Endodermal cell (in vitro differentiated cells): ENCODE measurements around the gene GLIS2. TPM values are rescaled to one million over a fixed set of nuclear protein-coding genes. Genes with fewer than 3 reads are reported as not detected.

Source experiments
- DNase-seq: peaks from one replicate; pipeline ENCODE4 v3.0.0-alpha.2; 2017
- H3K27ac ChIP-seq: 2 replicates; pipeline ENCODE4 v1.5.1; 2013; ENCODE audit warnings: mild to moderate bottlenecking, low read depth, low read length, moderate library complexity
- H3K27me3 ChIP-seq: 2 replicates; pipeline ENCODE4 v1.6.1; 2013; ENCODE audit warnings: mild to moderate bottlenecking, low read length, moderate library complexity; ENCODE audit not compliant: insufficient read depth, control insufficient read depth, poor library complexity, severe bottlenecking
- H3K36me3 ChIP-seq: 2 replicates; pipeline ENCODE4 v1.7.0; 2013; ENCODE audit warnings: mild to moderate bottlenecking, low read length, moderate library complexity; ENCODE audit not compliant: control insufficient read depth, insufficient read depth
- H3K4me1 ChIP-seq: one replicate; pipeline ENCODE4 v1.7.0; 2013; ENCODE audit warnings: low read length; ENCODE audit not compliant: control insufficient read depth, insufficient read depth
- H3K4me3 ChIP-seq: 2 replicates; pipeline ENCODE4 v1.5.1; 2013; ENCODE audit warnings: mild to moderate bottlenecking, low read length, moderate library complexity
- H3K9ac ChIP-seq: 2 replicates; pipeline ENCODE4 v1.6.1; 2013; ENCODE audit warnings: mild to moderate bottlenecking, low read length, moderate library complexity; ENCODE audit not compliant: poor library complexity, severe bottlenecking; ENCODE audit errors: extremely low read depth
- H3K9me3 ChIP-seq: 2 replicates; pipeline ENCODE4 v1.6.1; 2013; ENCODE audit warnings: mild to moderate bottlenecking, low read length, moderate library complexity; ENCODE audit not compliant: control insufficient read depth
- H3K27ac Mint-ChIP-seq: 2 replicates; pipeline ENCODE4 v1.8.0; 2020; ENCODE audit warnings: mixed read lengths
- H3K27me3 Mint-ChIP-seq: 2 replicates; pipeline ENCODE4 v1.8.0; 2021; ENCODE audit warnings: mild to moderate bottlenecking, mixed read lengths; ENCODE audit not compliant: insufficient read depth
- H3K36me3 Mint-ChIP-seq: 2 replicates; pipeline ENCODE4 v1.8.0; 2020; ENCODE audit warnings: low read depth, mixed read lengths
- H3K4me1 Mint-ChIP-seq: 2 replicates; pipeline ENCODE4 v1.8.0; 2020; ENCODE audit warnings: mixed read lengths
- H3K4me3 Mint-ChIP-seq: 2 replicates; pipeline ENCODE4 v1.8.0; 2020; ENCODE audit warnings: mild to moderate bottlenecking, moderate library complexity, mixed read lengths
- H3K9me3 Mint-ChIP-seq: 2 replicates; pipeline ENCODE4 v1.8.0; 2020; ENCODE audit warnings: mild to moderate bottlenecking, mixed read lengths
- CTCF ChIP-seq: fragments of 200-600 bp; sonication (generic); conservative IDR thresholded peaks from 2 replicates; pipeline ENCODE4 v1.5.0; 2021; ENCODE audit warnings: antibody characterized with exemption, mild to moderate bottlenecking
- WGBS, 2 experiments: methylation state at CpG; one replicate each; pipeline versions ENCODE4 v1.1.5 to v1.1.7; 2013; ENCODE audit warnings: missing lambda C conversion rate in 2 of 2, mixed read lengths in 1 of 2; ENCODE audit not compliant: insufficient coverage in 1 of 2, insufficient read length in 1 of 2; 5-methylcytosine and 5-hydroxymethylcytosine counted together
- total RNA-seq, 2 donors: library from RNA; stranded (reverse); fragmentation: NEBNext Ultra II Directional in 1 of 2; extraction: Animal tissue kit (Norgen Biotek cat#: 25700) in 1 of 2; gene quantifications; 2 replicates in 1 of 2; 3 replicates in 1 of 2; pipeline ENCODE4 v1.2.1, GENCODE V29; 2021

GLIS2 gene
- total RNA-seq, 2 donors from 2014 or later = 9.1 to 13.2 TPM

DNA sequence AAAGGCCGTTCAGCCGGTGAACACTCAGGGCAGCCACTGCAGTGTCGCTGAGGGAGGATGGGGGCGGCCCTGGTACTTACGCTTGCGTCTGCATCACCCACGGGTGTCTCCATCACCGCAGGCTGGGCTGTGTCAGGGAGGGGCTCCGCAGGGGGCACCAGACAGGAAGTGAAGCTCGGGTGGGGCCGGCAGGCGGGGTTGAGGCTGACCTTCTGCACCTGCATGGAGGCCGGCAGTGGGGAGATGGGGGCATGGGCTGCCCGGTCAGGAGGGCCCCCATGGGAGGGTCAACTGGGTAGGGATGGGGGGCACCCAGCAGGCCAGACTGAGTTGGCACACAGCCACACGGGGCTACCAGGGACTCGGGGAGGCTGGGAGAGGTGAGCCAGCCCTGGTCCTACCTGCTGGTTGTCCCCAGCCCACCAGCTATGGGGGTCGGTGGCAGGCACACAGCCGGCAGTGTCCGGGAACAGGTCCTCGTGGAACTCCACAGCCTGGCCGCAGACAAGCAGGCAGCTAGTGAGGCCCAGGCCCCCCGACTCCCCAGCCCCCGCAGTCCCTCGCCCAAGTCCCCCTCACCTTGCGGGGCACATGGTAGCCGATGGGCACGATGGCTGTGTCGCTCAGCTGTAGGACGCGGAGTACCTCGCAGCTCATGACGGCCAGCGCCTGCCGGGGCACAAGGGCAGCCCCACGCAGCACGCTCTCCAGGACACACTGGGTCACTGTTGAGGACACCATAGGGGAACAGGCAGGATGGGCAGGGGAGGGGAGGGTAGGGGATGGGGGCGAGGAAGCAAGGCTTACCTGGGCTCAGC lies 48.5 kb downstream of the GLIS2 start:
- WGBS, 2 experiments = 92 to 93% methylated on average over 27 to 37 of the region's 37 CpGs
- no peak for TF ChIP-seq CTCF
- no peaks in the 10 kb centered on the region for H3K27me3 ChIP-seq
- Mint-ChIP-seq H3K36me3 (peaks cover 5% of the 10 kb centered on the region), H3K27me3 (no peaks in the 10 kb centered on the region), H3K27ac (no peak overlapping the region), H3K9me3 (no peaks in the 10 kb centered on the region), H3K4me1 (no peaks in the 10 kb centered on the region), H3K4me3 (no peak overlapping the region)
- DNase-seq = no peak
- no peaks in the 10 kb centered on the region for H3K4me1 ChIP-seq
- no peak overlapping the region for H3K27ac ChIP-seq
- H3K36me3 ChIP-seq = no peaks in the 10 kb centered on the region
- H3K9ac ChIP-seq = no peak overlapping the region
- no peaks in the 10 kb centered on the region for H3K9me3 ChIP-seq
- no peak overlapping the region for H3K4me3 ChIP-seq

DNA sequence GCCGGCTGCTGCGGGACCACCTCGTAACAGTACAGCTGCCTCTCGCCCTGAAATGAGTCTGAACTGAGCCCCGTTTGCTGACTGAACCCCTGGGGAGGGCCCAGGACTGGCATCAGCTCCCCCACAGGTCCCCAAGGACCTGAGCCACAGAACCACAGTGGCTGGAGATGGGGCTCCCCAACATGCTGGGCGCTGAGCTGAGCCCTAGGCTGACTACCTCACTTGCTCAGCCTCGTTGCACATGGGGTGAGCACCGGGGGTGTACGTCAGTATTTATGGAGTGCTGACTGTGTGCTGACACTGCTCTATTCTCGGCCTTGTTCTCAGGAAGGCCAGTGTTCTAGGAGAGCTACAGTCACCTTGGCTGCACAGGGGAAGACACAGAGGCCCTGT lies 49.1 kb downstream of the GLIS2 start:
- H3K4me3 Mint-ChIP-seq = no peak overlapping the region
- H3K36me3 Mint-ChIP-seq = peaks cover 5% of the 10 kb centered on the region
- DNase-seq = no peak
- H3K9ac ChIP-seq = no peak overlapping the region
- no peaks in the 10 kb centered on the region for H3K27me3 Mint-ChIP-seq
- H3K9me3 ChIP-seq = no peaks in the 10 kb centered on the region
- H3K4me1 ChIP-seq = no peaks in the 10 kb centered on the region
- TF ChIP-seq CTCF = no peak
- no peak overlapping the region for H3K27ac ChIP-seq
- H3K4me1 Mint-ChIP-seq = no peaks in the 10 kb centered on the region
- H3K9me3 Mint-ChIP-seq = no peaks in the 10 kb centered on the region
- H3K27me3 ChIP-seq = no peaks in the 10 kb centered on the region
- no peaks in the 10 kb centered on the region for H3K36me3 ChIP-seq
- H3K27ac Mint-ChIP-seq = no peak overlapping the region
- no peak overlapping the region for H3K4me3 ChIP-seq
- WGBS, 2 experiments = 95 to 98% methylated on average over 5 to 10 of the region's 10 CpGs

DNA sequence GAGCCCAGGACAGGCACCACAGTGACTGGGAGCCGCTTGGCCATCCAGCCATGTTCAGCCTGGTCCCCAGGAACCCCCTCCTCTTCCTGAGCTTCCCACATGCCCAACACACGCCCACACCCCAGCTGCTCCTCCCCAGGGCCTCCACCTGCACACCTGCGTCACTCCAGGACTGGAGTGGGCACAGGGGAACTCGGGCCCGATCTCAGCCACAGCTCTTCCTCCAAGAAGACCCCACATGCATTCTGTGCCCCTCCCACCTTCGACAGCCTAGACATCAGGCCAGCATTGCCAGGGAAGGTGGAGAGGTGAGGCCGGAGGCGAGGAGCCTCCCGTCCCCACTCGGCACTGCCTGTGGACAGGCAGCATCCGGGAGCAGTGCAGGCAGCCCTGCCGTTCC lies 49.7 kb downstream of the GLIS2 start:
- H3K36me3 Mint-ChIP-seq = peaks cover 5% of the 10 kb centered on the region
- Histone ChIP-seq H3K36me3 (no peaks in the 10 kb centered on the region), H3K4me1 (no peaks in the 10 kb centered on the region), H3K9ac (no peak overlapping the region), H3K4me3 (no peak overlapping the region), H3K9me3 (no peaks in the 10 kb centered on the region), H3K27ac (no peak overlapping the region), H3K27me3 (no peaks in the 10 kb centered on the region)
- 91 to 95% methylated on average over 7 to 12 of the region's 12 CpGs for WGBS, 2 experiments
- no peak overlapping the region for H3K27ac Mint-ChIP-seq
- no peak overlapping the region for H3K4me3 Mint-ChIP-seq
- no peaks in the 10 kb centered on the region for H3K9me3 Mint-ChIP-seq
- H3K4me1 Mint-ChIP-seq = no peaks in the 10 kb centered on the region
- no peaks in the 10 kb centered on the region for H3K27me3 Mint-ChIP-seq
- no peak for DNase-seq
- TF ChIP-seq CTCF = no peak
